ENCODE data around the gene TDP2.

Gene TDP2

DNA sequence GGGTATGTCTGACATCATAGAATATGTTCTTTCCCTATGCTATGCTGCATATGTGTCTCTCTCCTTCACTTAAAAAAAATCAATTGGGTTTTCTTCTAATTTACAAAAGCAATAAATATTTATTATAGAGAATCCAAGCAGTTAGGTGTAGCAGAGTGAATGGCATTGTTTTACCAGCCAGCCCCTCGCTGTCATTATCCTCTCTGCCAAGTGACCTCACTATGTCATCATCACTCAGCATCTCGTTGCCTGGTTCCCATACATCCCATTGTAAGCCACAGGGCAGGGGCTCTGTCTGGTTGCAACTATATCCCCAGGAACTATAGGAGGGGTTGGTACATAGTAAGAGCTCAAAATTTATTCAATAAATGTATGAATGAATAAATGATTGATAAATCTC, 52.1 kb downstream of the TDP2 start:
- H3K4me3 ChIP-seq (ENCODE audit: control insufficient read depth, low read depth, low read length), result no peak overlapping the region
- TF ChIP-seq, protein P1, sequence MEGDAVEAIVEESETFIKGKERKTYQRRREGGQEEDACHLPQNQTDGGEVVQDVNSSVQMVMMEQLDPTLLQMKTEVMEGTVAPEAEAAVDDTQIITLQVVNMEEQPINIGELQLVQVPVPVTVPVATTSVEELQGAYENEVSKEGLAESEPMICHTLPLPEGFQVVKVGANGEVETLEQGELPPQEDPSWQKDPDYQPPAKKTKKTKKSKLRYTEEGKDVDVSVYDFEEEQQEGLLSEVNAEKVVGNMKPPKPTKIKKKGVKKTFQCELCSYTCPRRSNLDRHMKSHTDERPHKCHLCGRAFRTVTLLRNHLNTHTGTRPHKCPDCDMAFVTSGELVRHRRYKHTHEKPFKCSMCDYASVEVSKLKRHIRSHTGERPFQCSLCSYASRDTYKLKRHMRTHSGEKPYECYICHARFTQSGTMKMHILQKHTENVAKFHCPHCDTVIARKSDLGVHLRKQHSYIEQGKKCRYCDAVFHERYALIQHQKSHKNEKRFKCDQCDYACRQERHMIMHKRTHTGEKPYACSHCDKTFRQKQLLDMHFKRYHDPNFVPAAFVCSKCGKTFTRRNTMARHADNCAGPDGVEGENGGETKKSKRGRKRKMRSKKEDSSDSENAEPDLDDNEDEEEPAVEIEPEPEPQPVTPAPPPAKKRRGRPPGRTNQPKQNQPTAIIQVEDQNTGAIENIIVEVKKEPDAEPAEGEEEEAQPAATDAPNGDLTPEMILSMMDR (IDR thresholded peaks at IDR 0.05; ENCODE audit: control insufficient read depth, insufficient read depth, low read depth, low read length, missing control alignments), result no peak
- DNase-seq (ENCODE audit: low read depth), result no peak

DNA sequence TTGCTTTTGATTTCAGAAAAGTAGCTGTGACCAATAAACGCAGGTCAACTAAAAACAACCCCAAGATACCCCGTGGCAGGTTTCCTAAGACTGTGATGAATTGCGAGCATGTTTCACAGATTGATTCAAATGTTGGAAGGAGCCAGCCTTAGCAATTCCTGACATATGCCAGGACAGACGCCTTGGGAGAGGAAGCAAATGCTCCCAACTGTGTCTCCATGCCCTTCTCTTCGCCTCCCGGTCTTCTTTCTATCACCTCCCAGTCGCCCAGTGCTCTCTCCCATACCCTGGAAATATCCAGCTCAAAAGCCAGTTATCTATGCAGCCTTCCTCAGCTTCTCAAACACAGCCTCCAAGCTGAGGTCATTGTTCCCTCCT, 52.7 kb downstream of the TDP2 start:
- H3K4me3 ChIP-seq (ENCODE audit: control insufficient read depth, low read depth, low read length), result no peak overlapping the region
- TF ChIP-seq, protein P1 (IDR thresholded peaks at IDR 0.05; ENCODE audit: control insufficient read depth, insufficient read depth, low read depth, low read length, missing control alignments), result no peak
- DNase-seq (ENCODE audit: low read depth), result no peak

DNA sequence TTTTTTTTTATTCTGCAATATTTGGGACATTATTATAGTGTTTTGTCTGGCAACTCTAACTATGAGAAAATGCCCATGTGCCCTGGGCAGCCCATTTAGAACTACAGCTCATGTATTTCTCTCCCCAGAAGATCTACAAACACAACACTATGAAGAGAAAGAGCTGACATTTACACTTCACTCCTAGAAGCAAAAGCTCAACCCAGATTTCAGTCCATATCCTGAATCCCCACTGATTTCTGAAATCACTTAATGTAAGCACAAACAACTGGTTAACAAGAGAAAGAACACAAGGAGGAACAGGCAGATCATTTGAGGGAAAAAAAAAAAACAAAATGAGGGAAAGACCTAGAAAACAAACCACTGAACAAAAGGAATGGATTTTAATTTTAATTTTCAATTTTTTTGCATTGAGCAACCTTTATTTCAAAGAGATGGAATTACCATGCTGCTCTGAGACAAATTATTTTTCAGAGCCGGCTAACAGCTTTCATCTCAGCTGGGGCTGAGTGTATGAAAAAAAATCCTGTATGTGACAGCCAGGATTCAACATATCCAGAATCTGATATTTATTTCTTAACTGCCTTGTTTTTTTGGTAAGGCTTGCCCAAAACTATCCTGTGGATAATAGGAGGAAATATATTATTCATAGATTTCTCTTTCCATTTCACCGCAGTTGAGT, 53.2 kb downstream of the TDP2 start:
- TF ChIP-seq, protein P1 (IDR thresholded peaks at IDR 0.05; ENCODE audit: control insufficient read depth, insufficient read depth, low read depth, low read length, missing control alignments), result no peak
- no peak overlapping the region for H3K4me3 ChIP-seq (ENCODE audit: control insufficient read depth, low read depth, low read length)
- DNase-seq (ENCODE audit: low read depth), result no peak

DNA sequence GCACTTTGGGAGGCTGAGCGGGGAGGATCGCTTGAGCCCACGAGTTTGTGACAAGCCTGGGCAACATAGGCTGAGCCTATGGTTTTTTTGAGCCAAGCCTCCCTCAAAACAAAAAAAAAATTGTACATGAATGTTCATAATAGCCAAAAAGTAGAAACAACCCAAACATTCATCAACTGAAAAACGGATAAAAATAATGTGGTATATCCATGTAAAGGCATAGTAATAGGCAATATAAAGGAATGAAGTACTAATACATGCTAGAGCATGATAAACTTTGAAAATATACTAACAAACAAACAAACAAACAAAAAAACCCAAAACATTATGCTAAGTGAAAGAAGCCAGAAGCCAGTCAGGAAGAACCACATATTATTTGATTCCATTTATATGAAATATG, 56.0 kb downstream of the TDP2 start:
- no peak for DNase-seq (ENCODE audit: low read depth)
- TF ChIP-seq, protein P1 (IDR thresholded peaks at IDR 0.05; ENCODE audit: control insufficient read depth, insufficient read depth, low read depth, low read length, missing control alignments), result no peak
- H3K4me3 ChIP-seq (ENCODE audit: control insufficient read depth, low read depth, low read length), result no peak overlapping the region

DNA sequence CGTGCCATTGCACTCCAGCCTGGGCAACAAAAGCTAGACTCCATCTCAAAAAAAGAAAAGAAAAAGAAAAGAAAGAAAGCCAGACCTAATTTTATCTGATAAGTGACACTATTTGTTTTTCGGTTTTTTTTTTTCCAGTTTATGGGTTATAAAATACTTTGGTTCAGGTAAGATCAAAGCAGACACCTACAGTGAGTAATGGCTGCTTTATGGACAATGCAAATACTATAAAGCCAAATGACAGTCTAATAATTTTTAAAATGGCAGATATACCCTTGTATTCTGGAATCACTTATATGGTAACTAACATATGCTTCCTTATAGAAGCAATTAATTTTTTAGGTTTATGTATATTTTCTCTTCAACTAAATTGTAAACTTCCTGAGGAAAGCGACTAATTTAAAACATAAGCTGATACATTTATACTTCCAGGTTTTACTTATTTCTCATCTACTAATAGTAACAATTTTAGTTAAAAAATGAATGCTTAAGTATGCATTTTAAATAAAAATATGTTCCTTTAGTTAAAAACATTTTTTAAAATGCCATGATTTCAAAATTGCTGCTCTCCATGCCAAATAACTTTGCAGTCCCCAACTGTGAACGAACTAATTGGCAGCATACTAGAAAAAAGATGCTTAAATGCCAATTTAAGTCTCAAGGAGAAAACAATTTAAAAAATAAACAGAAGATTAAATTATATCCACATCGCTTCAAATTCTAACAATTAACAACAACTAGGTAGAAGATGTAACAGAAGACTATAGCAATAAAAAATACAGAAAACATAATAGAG, 59.2 kb downstream of the TDP2 start:
- TF ChIP-seq, protein P1 (IDR thresholded peaks at IDR 0.05; ENCODE audit: control insufficient read depth, insufficient read depth, low read depth, low read length, missing control alignments), result no peak
- DNase-seq (ENCODE audit: low read depth), result no peak
- H3K4me3 ChIP-seq (ENCODE audit: control insufficient read depth, low read depth, low read length), result no peak overlapping the region

DNA sequence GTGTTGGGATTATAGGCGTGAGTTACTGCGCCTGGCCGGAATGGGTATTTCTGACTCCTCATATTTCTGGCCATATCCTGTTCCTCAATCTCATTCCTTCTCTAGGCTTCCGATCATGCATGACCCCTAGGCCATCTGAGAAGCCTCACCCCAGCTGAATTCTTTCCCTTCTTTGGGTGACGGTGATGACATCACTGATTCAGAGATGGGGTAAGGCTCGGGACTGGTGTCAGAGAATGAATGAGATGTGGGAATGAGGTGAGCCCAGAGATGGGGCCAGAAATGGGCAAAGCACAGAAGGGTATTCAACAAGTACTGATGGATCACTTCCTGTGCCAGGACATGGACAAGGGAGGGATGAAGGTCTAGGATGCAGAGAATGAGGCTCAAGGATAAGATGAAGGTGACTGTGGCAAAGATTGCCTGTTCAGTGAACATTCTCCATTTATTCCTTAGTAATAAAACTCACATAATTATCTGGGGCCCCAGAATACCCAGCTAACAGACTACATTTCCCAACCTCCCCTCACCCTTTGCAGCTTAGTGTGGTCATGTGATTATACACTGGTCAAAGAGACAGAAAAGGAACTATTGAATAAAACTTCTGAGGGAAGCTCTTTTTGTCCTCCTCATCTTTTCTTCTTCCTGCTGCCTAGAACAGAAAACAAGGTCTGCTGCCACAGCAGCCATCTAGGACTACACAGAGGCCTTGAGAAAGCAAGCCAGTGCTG, 60.3 kb downstream of the TDP2 start:
- no peak overlapping the region for H3K4me3 ChIP-seq (ENCODE audit: control insufficient read depth, low read depth, low read length)
- TF ChIP-seq, protein P1 (IDR thresholded peaks at IDR 0.05; ENCODE audit: control insufficient read depth, insufficient read depth, low read depth, low read length, missing control alignments), result no peak
- DNase-seq (ENCODE audit: low read depth), result no peak
